ENCODE data around the gene COL10A1. TPM values are rescaled to one million over a fixed set of nuclear protein-coding genes. Genes with fewer than 3 reads are reported as not detected.

The COL10A1 gene
- total RNA-seq: 6.6 and 7.2 TPM in 2 replicates

GRCh38 chr6:116126032-116126431 is at the start of gene COL10A1:
COL10A1 (minus strand) TSS chr6:116126132; CDS start chr6:116125492, 640 bp downstream.

GRCh38 chr6:116100419-116101301 is 25.3 kb downstream of the COL10A1 start, which contains the start of gene NT5DC1:
NT5DC1 (plus strand) TSS chr6:116100853; CDS start chr6:116100931, 78 bp downstream.

Other genes with a start within 250 kb of the COL10A1 start
- gene FRK, start 65.2 kb downstream of the COL10A1 start, total RNA-seq: under 0.01 TPM in 2 replicates
- 2.6 and 4.7 TPM in 2 replicates for gene NT5DC1, start 25.3 kb downstream of the COL10A1 start, total RNA-seq
- gene TSPYL4, start 127.9 kb upstream of the COL10A1 start, total RNA-seq: 9.2 and 11.5 TPM in 2 replicates
- 58.8 and 77.2 TPM in 2 replicates for gene TSPYL1, start 153.8 kb upstream of the COL10A1 start, total RNA-seq
- gene DSE, start 244.8 kb upstream of the COL10A1 start, total RNA-seq: 37.5 and 50.4 TPM in 2 replicates

All from subcutaneous preadipocyte (primary cell).